Putamen (tissue), 1 donor: Measurements from ENCODE around the gene SLMAP.

Experiments used
- DNase-seq: peaks from one replicate; pipeline ENCODE4 v3.0.0-alpha.2; 2016; ENCODE audit warnings: low spot score

The SLMAP gene

GRCh38 chr3:57755741-57756527 lies at the start of gene SLMAP:
Gene SLMAP, plus strand, starts transcription at chr3:57756309. Its CDS starts 1,343 bp downstream, at chr3:57757652.
- DNase-seq: peak; percentile 98

DNA sequence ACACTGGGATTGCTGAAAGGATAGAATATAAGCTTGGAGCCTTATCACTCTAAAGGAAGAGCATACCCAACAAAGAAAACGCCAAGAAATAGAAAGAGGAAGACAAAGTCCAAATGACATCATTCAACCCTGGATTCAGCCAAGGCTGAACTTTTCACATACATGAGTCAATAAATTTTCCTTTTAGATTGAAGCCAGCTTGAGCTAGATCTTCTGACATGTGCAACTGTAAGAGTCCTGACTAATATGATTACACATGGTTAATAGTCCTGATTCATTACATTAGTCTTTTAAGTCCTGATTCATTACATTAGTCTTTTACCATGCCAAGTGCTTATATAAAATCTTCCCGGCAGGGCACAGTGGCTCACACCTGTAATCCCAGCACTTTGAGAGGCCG lies 49.6 kb upstream of the SLMAP start:
- no peak for DNase-seq

DNA sequence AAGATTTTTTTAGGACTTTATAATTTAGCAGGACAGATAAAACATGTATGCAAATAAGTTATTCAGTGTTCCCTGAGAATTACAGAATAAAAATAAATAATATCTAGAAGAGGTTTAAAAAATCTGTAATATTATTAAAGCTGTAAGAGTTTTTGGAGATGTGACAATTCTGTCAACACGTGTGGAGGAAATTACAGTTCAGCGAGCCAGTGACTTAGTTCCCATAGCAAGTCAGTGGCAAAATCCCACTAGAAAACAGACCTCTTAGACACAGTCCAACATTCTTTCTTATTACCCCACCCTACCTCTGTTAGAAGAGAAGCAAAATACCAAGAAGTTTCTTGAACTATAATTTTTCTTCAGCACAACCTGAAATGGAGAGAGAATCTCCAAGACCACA lies 47.1 kb upstream of the SLMAP start:
- no peak for DNase-seq

DNA sequence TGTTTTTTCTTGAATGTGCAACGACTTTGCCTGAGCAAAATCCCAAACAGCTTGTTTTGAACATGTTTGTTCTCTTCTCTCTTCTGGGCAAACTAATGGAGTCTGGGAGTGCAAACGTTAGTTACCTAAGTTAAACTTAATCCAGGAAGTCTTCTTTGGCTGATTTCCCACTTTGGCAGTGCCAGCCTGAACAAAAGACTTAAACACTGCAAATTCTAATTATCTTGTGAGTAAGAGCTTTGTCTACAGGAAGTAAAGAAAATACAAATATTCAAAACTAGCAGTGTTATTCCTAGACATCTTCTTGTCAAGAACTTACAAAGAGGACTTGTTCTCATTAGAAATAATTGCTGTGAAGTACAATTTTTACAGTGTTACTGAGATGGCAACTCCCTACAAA lies 46.5 kb upstream of the SLMAP start:
- no peak for DNase-seq

DNA sequence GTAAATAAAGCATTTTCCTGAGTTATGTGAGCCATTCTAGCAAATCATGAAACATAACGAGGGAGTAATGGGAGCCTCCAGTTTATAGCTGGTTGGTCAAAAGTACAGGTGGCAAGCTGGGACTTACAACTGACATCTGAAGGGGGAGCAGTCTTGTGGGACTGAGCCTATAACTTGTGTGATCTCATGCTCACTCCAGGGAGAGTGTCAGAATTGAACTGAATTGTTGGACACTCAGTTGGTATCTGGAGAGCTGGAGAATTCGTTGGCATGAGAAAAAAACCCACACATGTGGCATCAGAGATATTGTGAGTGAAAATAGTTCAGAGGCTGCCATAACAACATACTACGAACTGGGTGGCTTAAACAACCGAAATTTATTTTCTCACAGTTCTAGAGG lies 40.4 kb upstream of the SLMAP start:
- DNase-seq: no peak

GRCh38 chr3:57717205-57717868 lies 38.8 kb upstream of the SLMAP start:
- no peak for DNase-seq

DNA sequence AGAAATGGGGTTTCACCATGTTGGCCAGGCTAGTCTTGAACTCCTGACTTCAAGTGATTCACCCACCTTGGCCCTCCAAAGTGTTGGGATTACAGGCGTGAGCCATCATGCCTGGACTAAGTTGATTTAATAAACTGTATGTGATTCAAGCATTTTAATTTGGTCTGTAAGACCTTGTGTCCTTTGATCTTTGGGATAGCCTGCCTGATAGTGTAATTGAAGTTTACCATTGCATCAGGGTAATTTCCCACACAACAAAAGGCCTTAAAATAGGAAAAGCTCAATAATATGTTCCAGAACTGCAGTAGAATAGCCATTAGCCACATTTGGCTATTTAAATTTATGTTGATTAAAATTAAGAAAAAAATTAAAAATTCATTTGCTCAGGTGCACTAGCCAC lies 38.0 kb upstream of the SLMAP start:
- no peak for DNase-seq

GRCh38 chr3:57726397-57726796 lies 29.7 kb upstream of the SLMAP start:
- DNase-seq: no peak

GRCh38 chr3:57727106-57727505 lies 29.0 kb upstream of the SLMAP start:
- DNase-seq: no peak

- no peak for DNase-seq
These were observed 26.6 kb upstream of the SLMAP start for GRCh38 chr3:57729334-57730045.

- DNase-seq: no peak
These were observed 25.4 kb upstream of the SLMAP start for GRCh38 chr3:57730682-57731081.

DNA sequence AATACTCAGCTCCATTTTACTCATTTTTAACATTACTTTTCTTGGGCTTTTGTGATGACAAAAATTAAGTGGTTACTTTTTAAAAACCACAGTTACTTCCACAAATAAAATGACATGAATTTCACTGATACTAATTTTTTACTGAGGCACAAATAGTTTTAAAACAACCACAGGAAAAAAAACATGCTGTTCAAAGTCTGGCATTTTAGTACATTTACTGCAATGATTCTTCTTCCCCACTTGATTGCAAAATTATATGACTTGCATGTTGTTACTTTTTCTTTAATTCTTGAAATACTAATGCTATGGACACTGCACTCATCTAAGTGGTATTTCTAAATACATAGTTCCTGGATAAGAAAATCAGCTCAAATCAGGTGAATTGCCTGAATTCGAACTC lies 24.8 kb upstream of the SLMAP start:
- no peak for DNase-seq

DNA sequence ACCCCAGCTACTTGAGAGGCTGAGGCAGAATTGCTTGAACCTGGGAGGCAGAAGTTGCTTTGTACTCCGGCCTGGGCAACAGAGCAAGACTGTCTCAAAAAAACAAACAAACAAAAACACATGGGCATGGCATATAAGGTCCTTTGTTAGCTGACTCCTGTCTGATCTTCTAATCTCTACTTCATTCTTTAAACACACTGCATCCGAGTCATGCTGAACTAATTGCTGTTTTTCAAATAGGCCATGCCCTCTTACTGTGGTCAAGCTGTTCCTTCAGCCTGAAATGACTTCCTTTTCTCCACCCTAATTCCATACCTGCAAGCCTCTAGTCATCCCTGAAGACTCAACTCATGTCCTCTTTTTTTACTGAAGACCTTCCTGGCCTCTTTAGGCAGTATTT lies 22.3 kb upstream of the SLMAP start:
- DNase-seq: no peak

DNA sequence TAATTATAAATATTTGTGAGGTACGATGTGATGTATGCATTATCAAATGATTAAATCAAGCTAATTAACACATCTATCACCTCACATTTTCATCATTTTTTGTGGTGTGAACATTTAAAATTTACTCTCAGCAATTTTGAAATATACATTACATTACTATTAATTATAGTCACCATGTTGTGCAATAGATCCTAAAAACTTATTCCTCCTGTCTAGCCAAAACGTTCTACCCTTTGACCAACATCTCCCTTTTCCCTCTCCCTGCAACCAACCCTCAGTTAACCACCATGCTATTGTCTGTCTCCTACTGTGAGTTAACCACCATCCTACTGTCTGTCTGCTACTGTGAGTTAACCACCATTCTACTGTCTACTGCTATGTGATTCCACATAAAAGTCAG lies 20.7 kb upstream of the SLMAP start:
- DNase-seq: no peak

- DNase-seq: no peak
These were observed 18.3 kb upstream of the SLMAP start for GRCh38 chr3:57737840-57738239.

DNA sequence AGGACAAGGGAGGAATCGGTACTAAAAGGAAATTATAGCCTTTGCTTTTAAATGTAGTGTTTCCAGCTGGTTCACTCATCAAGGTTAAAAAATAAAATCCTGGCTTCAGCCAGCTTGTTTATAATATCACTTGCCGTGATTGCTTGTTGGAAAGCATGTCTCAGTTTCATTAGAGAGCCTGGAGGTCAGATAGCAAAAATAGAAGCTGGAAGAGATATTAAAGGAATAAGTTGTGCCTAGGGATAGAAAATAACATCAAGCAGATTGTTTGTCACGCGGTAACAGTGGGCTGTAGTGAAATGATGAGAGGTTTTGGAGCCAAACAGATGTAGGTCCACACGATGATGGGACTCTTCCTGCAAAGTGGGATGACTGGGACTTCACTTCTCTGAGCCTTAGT lies 17.7 kb upstream of the SLMAP start:
- no peak for DNase-seq

DNA sequence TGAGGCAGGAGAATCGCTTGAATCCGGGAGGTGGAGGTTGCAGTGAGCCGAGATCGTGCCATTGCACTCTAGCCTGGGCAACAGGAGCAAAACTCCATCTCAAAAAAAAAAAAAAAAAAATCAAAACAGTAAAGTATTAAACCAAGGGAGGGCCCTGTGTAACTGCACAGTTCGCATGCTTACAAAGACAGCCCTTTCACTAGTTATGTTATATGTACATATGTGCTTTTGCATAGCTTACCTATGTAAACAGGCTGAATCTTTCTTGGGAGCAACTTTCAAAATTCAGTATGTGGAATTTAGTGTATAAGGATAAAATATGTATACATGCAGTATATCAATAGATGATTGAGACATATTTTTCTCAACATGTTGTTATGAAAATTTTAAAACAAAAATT lies 16.1 kb upstream of the SLMAP start:
- DNase-seq: no peak

GRCh38 chr3:57743496-57743895 lies 12.6 kb upstream of the SLMAP start:
- DNase-seq: no peak

GRCh38 chr3:57745101-57745500 lies 11.0 kb upstream of the SLMAP start:
- DNase-seq: no peak

- DNase-seq: no peak
These were observed 9.7 kb upstream of the SLMAP start for GRCh38 chr3:57746156-57747010.

DNA sequence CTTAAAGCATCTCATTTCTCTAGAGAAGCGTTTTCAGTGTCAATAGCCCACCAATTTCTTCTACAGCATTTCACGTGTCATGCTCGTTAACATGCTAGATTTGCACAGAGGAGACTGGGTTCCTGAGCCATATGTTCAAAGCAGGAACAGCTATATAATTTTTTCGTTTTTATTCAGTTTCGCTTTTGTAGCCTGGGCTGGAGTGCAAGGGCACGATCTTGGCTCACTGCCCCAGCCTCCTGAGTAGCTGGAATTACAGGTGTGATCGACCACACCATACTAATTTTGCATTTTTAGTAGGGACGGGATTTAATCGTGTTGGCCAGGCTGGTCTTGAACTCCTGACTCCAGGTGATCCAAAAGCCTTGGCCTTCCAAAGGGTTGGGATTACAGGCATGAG lies 6.6 kb upstream of the SLMAP start:
- no peak for DNase-seq

DNA sequence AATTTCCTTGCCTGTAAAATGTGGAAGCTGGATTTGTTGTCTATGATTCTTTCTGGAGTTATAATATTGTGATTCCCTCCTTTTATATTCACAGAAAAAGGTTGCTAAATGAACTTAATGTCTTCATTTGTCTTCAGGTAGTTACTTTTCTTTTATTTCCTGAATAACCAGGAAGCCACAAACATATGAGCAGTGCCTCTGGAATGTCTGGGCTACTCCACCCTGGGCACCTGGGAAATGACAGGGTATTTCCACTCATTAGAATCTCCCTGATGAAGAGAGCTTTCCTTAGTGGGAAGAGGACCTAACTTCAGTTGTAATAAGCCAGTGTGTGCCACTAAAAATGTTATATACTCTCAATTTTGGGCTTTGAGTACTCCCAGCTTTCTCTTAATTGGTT lies 3.8 kb upstream of the SLMAP start:
- no peak for DNase-seq
